GF-D8 (cell line): ENCODE data around the gene STEAP3.

Source experiments
- DNase-seq: peaks from one replicate; lab custom pipeline; 2025; lab: John Stamatoyannopoulos, UW

Gene STEAP3

DNA sequence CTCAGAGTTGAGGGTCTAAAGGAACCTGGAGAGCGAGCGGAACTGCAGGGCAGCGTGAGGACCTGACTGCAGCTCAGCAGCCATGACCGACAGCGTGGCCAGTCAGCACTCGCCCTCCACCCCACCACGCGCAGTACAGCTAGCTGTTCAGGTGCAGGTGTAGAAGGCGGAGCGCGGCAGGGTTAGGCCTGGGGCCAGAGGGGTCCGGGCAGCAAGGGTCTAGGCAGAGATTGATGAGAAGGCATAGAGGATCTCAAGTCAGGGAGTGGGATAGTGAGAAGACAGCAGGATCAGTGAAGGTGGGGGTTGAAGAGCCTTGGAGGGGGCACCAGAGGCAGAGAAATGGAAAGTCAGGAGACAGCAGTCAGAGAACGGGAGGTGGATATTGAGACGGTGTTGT lies 71.0 kb downstream of the STEAP3 start:
- DNase-seq = no peak

DNA sequence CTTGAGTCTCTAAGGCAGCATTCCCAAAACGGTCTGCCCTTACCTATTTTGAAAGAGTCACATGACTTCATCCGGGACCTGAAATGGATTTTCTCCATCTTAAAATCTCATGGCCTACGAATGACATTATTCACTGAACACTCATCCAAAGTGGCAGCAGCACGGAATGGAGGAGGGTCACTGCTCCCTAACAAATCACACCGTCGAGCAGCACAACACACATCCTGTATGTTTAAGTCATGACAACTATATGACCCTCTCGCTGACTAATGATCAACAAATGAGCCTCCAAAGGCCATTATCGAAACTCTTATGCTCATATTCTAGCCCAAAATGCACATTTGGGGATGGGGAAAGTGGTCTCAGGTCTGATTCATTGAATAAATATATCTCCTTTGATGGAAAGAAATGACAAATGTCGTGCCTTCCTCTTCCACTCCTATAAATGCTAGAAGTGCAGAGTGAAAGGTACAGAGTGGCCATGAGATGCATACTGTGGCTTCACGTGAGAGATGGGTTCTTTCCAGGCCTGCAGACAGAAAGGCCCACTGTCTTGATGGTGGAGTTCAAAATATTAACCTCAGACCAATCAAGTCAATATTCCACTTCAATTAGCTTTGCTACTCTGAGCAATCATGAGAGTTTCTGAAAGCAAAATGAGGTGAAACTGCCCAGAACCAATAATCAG lies 72.2 kb downstream of the STEAP3 start:
- DNase-seq = no peak

DNA sequence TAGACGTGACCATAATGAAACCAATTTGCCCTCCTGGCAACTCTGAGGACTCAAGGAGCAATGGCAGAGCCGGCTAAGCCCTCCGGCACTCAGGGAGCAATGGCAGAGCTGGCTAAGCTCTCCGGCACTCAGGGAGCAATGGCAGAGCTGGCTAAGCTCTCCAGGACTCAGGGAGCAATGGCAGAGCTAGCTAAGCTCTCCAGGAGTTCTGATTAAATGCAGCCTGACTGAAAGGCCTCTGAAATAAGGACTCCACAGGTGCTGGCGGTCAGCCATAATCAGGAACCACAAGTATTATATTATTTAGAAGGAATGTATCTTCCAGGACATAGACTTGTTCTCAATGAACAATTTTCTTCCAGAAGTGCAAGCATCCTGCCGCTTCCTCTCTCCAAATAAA lies 77.8 kb downstream of the STEAP3 start:
- no peak for DNase-seq

DNA sequence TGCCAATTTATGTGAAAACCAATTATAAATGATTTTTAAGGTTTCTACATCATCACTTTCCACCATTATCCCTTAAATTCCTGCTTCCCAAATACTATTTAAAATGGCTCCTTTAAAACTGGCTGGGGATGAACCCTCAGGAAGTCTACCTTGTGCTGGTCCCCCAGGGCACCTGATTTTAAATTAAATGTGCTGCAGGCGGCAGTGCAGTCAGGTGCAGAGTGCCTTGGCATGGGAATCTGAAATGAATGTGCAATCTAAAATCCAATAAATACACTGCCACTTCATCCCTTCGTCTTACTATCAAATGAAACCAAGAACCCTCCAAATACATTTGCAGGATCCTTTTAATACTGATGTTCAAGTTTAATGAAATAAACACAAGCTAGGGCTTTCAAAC lies 81.2 kb downstream of the STEAP3 start:
- no peak for DNase-seq

DNA sequence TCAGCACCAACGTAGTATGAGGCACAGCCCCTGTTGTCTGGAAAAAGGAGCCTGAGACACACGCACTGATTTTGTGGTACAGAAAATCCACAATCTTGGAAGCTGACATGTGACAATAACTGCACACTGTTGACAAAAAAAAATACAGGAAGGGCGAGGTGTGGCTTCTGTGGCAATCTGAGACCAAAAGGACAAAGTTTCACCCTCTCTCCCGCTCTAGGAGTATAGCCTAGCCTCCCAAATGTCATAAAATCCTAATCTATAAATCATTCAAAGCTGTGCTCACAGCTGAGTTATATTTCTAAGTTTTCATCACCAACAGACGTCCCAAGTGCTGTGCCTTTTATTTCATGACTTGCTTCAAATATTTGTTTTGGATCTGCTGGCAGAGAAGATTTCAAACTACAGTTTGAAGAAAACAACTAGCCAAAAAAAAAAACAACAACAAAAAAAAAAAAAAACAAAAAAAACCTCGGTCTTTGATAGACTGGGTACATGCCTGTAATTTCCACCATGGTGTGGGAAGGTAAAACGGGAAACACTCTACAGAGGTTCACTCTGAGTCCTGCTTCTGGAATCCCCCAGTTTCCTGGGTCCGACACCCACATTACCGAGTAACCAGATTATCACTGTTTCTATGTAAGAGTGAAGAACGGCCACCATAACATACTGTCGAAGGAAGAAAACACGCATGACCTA lies 82.0 kb downstream of the STEAP3 start:
- no peak for DNase-seq

DNA sequence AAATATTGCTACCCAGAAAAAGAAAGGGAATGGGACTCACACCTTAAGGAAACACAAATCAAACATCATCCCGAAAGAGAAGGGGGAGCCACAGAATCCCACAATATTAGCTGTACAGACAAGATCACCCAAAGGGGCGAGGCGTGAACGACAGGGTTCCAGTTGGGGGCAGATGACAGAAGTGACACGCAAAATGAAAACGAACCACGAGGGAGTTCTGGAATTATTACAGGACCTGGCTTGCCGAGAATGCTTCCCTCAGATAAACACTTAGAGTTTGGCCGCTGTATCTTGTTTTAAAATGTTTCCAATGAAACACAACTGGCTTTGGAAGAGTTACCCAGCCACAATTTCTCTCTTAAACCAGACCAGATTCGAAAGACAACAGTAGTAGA lies 82.6 kb downstream of the STEAP3 start:
- DNase-seq = no peak

DNA sequence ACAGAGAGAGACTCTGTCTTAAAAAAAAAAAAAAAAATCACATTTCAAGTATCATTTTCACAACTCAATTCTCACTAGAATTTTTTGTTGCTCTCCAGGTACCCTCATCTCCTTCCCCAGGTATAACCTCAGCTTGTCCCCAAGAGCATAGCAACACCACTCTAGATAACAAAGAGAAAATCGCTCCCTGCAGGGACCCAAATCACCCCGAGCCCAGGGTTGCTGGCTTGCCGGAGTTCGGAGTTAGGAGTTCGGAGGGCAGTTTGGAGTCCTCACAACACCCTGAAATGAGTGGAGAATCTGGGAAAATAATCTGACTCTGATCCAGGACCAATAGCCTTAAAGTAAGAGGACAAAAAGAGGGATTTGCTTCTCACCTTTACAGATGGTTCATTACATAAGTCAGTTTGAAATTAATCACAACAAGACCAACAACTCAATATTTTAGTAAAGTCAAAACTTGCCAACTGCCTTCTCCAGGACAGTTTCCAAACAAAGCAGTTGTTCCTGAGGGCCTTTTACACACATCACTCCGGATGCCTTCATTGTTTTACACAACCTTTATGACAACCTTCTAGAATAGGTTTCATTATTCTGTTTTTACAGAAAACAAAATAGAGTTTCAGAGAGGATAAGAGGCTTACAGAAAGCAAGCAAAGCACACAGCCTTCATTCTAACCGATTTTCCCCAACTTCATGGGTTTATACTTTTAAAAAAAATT lies 83.9 kb downstream of the STEAP3 start:
- DNase-seq = no peak

DNA sequence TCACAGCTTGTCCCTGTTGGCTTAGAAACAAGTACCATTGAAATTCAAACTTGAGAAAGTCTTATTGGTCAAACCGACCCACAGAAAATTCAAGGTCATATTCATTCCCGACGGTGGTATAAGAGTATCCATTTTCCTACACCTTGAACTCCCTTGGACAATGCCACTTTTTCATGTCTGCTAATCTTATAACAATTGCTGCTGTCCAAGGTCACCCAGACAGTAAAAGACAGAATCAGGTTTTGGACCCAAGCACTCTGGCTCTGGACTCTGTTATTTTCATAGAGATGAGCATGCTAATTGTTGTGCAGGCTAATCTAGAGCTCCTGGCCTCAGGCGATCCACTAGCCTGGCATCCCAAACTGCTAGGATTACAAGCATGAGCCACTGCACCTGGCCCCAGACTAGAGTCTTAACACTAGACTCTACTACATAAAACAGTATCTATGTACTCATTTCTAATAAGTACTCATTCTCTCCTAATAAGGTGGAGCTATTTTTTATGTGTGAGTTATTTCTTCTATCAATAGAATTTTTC lies 85.2 kb downstream of the STEAP3 start:
- DNase-seq = no peak

DNA sequence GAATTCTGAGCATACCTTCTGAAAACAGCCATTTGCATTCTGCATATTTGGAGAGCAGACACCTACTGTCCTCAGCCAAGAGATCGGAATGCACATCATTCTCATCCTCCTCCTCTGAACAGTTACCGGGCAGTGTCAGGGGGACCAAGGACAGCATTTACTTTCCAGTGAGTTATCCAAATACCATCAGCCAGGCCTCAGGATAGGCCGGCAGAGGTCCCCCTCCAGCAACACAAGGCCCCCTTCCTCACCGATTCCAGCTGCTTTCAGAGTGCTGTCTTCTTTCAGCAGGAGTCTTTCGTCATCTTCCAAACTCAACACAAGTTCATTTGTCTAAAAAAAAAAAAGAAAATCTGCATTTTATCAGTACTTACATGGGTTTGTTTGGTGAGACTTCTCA lies 87.7 kb downstream of the STEAP3 start:
- no peak for DNase-seq

DNA sequence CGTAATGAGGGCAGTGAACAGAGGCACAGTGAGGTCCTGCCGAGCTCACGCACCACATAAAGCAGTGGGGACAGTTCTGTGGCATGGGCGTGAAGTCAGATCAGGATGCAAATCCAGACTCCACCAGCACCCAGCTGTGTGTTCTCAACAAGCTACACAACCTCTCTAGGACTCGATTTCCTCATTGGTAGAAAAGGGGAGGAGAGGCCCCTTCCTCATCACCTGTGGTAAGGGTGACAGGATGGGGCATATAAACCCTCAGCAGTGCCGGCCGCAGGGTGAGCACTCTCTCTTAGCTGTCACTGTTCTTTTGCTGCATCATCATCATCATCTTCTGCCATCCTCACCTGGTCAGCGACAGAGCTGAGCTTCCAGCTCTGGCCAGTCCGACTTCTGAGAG lies 88.2 kb downstream of the STEAP3 start:
- no peak for DNase-seq
